IMR-90 (cell line): ENCODE measurements around the gene SDK1.

Experiments used
- CEBPB ChIP-seq: IDR thresholded peaks from 2 replicates; pipeline ENCODE4 v1.6.1; 2012; ENCODE audit warnings: low read depth, low read length, improper control_type of control experiment
- CTCF ChIP-seq: conservative IDR thresholded peaks from 2 replicates; pipeline ENCODE4 v1.5.1; 2012; ENCODE audit warnings: mild to moderate bottlenecking, low read depth, low read length, improper control_type of control experiment
- POLR2A ChIP-seq: IDR thresholded peaks from 2 replicates; pipeline ENCODE4 v1.6.1; 2012; ENCODE audit warnings: mild to moderate bottlenecking, low read depth, low read length
- RAD21 ChIP-seq: IDR thresholded peaks from 2 replicates; pipeline ENCODE4 v1.6.1; 2012; ENCODE audit warnings: low read length, improper control_type of control experiment

- TF ChIP-seq CTCF: no peak
- no peak for TF ChIP-seq POLR2A
- no peak for TF ChIP-seq CEBPB
- no peak for TF ChIP-seq RAD21
These were observed 670.3 kb downstream of the SDK1 start for GRCh38 chr7:3971323-3971722.
